Measurements from ENCODE around the gene PRC1.

DNA sequence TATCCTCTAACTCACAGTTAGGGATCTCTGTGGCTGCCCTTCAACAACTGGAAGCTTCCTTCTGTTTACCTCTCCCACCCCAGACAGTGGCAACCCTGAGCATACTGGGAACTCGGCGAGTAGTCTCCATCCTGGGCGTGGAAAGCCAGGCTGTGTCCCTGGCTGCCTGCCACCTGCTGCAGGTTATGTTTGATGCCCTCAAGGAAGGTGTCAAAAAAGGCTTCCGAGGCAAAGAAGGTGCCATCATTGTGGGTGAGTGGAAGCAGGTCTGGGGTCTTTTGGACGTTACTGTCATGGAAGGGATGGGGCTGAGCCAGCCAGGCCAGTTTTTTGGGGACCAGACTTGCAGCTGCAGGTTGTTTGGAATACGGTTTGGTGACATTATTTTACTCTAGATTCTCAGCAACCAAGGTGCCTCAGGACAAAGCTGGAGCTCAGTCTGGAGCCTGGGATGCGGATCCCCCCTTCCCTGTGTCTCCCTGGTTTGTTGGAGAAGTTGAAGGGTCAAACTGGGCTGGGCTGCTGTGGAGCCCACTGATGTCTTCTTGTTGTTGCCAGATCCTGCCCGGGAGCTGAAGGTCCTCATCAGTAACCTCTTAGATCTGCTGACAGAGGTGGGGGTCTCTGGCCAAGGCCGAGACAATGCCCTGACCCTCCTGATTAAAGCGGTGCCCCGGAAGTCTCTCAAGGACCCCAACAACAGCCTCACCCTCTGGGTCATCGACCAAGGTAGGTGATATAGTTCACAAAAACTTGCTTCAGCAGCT, 51.8 kb downstream of the PRC1 start:
- TF ChIP-seq, protein P1, sequence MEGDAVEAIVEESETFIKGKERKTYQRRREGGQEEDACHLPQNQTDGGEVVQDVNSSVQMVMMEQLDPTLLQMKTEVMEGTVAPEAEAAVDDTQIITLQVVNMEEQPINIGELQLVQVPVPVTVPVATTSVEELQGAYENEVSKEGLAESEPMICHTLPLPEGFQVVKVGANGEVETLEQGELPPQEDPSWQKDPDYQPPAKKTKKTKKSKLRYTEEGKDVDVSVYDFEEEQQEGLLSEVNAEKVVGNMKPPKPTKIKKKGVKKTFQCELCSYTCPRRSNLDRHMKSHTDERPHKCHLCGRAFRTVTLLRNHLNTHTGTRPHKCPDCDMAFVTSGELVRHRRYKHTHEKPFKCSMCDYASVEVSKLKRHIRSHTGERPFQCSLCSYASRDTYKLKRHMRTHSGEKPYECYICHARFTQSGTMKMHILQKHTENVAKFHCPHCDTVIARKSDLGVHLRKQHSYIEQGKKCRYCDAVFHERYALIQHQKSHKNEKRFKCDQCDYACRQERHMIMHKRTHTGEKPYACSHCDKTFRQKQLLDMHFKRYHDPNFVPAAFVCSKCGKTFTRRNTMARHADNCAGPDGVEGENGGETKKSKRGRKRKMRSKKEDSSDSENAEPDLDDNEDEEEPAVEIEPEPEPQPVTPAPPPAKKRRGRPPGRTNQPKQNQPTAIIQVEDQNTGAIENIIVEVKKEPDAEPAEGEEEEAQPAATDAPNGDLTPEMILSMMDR (CRISPR knock-in tag; IDR thresholded peaks at IDR 0.05), result no peak
- no peak for TF ChIP-seq NR3C1 (CRISPR knock-in tag; IDR thresholded peaks at IDR 0.05)
- TF ChIP-seq ZNF224 (CRISPR knock-in tag; IDR thresholded peaks at IDR 0.05), result no peak
- TF ChIP-seq, protein P2, sequence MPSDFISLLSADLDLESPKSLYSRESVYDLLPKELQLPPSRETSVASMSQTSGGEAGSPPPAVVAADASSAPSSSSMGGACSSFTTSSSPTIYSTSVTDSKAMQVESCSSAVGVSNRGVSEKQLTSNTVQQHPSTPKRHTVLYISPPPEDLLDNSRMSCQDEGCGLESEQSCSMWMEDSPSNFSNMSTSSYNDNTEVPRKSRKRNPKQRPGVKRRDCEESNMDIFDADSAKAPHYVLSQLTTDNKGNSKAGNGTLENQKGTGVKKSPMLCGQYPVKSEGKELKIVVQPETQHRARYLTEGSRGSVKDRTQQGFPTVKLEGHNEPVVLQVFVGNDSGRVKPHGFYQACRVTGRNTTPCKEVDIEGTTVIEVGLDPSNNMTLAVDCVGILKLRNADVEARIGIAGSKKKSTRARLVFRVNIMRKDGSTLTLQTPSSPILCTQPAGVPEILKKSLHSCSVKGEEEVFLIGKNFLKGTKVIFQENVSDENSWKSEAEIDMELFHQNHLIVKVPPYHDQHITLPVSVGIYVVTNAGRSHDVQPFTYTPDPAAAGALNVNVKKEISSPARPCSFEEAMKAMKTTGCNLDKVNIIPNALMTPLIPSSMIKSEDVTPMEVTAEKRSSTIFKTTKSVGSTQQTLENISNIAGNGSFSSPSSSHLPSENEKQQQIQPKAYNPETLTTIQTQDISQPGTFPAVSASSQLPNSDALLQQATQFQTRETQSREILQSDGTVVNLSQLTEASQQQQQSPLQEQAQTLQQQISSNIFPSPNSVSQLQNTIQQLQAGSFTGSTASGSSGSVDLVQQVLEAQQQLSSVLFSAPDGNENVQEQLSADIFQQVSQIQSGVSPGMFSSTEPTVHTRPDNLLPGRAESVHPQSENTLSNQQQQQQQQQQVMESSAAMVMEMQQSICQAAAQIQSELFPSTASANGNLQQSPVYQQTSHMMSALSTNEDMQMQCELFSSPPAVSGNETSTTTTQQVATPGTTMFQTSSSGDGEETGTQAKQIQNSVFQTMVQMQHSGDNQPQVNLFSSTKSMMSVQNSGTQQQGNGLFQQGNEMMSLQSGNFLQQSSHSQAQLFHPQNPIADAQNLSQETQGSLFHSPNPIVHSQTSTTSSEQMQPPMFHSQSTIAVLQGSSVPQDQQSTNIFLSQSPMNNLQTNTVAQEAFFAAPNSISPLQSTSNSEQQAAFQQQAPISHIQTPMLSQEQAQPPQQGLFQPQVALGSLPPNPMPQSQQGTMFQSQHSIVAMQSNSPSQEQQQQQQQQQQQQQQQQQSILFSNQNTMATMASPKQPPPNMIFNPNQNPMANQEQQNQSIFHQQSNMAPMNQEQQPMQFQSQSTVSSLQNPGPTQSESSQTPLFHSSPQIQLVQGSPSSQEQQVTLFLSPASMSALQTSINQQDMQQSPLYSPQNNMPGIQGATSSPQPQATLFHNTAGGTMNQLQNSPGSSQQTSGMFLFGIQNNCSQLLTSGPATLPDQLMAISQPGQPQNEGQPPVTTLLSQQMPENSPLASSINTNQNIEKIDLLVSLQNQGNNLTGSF (CRISPR knock-in tag; IDR thresholded peaks at IDR 0.05), result no peak
- no peak for TF ChIP-seq HCFC1 (IDR thresholded peaks at IDR 0.05; ENCODE audit: low read depth, low read length)
- TF ChIP-seq RORA (CRISPR knock-in tag; IDR thresholded peaks at IDR 0.05), result no peak
- TF ChIP-seq ZBTB21 (CRISPR knock-in tag; IDR thresholded peaks at IDR 0.05), result no peak
- TF ChIP-seq GLI4 (CRISPR knock-in tag; IDR thresholded peaks at IDR 0.05; ENCODE audit: borderline replicate concordance), result no peak
- TF ChIP-seq, protein P3, sequence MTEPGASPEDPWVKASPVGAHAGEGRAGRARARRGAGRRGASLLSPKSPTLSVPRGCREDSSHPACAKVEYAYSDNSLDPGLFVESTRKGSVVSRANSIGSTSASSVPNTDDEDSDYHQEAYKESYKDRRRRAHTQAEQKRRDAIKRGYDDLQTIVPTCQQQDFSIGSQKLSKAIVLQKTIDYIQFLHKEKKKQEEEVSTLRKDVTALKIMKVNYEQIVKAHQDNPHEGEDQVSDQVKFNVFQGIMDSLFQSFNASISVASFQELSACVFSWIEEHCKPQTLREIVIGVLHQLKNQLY (CRISPR knock-in tag; IDR thresholded peaks at IDR 0.05), result no peak
- TF ChIP-seq MTA1 (CRISPR knock-in tag; IDR thresholded peaks at IDR 0.05; ENCODE audit: borderline replicate concordance), result no peak
- no peak for TF ChIP-seq SP1 (IDR thresholded peaks at IDR 0.05)
- no peak for TF ChIP-seq SP1 (CRISPR knock-in tag; IDR thresholded peaks at IDR 0.05)
- no peak for TF ChIP-seq ZC3H4 (CRISPR knock-in tag; IDR thresholded peaks at IDR 0.05; ENCODE audit: borderline replicate concordance)
- TF ChIP-seq ZNF292 (CRISPR knock-in tag; IDR thresholded peaks at IDR 0.05; ENCODE audit: borderline replicate concordance, low read depth), result no peak
- no peak for TF ChIP-seq NCOA1 (CRISPR knock-in tag; IDR thresholded peaks at IDR 0.05)

All from HepG2 (cell line).